H9 (cell line): ENCODE data around the gene SLC35F2. TPM values are rescaled to one million over a fixed set of nuclear protein-coding genes. Genes with fewer than 3 reads are reported as not detected.

ENCODE experiments used
- DNase-seq: peaks from one replicate; pipeline ENCODE4 v3.0.0-alpha.2; 2017
- H2AFZ ChIP-seq: one replicate; pipeline ENCODE4 v1.6.1; 2013; ENCODE audit warnings: mild to moderate bottlenecking, low read length, control low read depth, moderate library complexity
- H2AK5ac ChIP-seq: 2 replicates; pipeline ENCODE4 v1.6.1; 2013; ENCODE audit warnings: low read length, control low read depth, mixed read lengths; ENCODE audit not compliant: insufficient read length
- H2BK120ac ChIP-seq: one replicate; pipeline ENCODE4 v1.6.1; 2013; ENCODE audit warnings: low read depth, mild to moderate bottlenecking, low read length, control low read depth, inconsistent platforms; ENCODE audit not compliant: poor library complexity, severe bottlenecking
- H2BK12ac ChIP-seq: 2 replicates; pipeline ENCODE4 v1.6.1; 2013; ENCODE audit warnings: low read length, control low read depth, mixed read lengths, low read depth; ENCODE audit not compliant: insufficient read length
- H2BK15ac ChIP-seq: 2 replicates; pipeline ENCODE4 v1.6.1; 2013; ENCODE audit warnings: low read depth, low read length, control low read depth
- H2BK20ac ChIP-seq: one replicate; pipeline ENCODE4 v1.6.1; 2013; ENCODE audit warnings: low read depth, mild to moderate bottlenecking, low read length, control low read depth, inconsistent platforms; ENCODE audit not compliant: poor library complexity, severe bottlenecking
- H2BK5ac ChIP-seq: 2 replicates; pipeline ENCODE4 v1.6.1; 2013; ENCODE audit warnings: low read length, control low read depth, mixed read lengths; ENCODE audit not compliant: insufficient read length
- H3K14ac ChIP-seq: 2 replicates; pipeline ENCODE4 v1.6.1; 2013; ENCODE audit warnings: low read length, control low read depth; ENCODE audit not compliant: insufficient read depth
- H3K18ac ChIP-seq: 2 replicates; pipeline ENCODE4 v1.6.1; 2013; ENCODE audit warnings: low read depth, mild to moderate bottlenecking, mixed read lengths, low read length, control low read depth; ENCODE audit not compliant: insufficient read length
- H3K23ac ChIP-seq: 2 replicates; pipeline ENCODE4 v1.6.1; 2013; ENCODE audit warnings: low read length, control low read depth, mixed read lengths, low read depth; ENCODE audit not compliant: insufficient read length
- H3K23me2 ChIP-seq: 2 replicates; pipeline ENCODE4 v1.6.1; 2013; ENCODE audit warnings: low read depth, mild to moderate bottlenecking, mixed read lengths, low read length, control low read depth; ENCODE audit not compliant: insufficient read length, poor library complexity, severe bottlenecking
- H3K27ac ChIP-seq: 2 replicates; pipeline ENCODE4 v1.5.1; 2013; ENCODE audit warnings: low read length, control low read depth, mixed read lengths, low read depth; ENCODE audit not compliant: insufficient read length
- H3K27me3 ChIP-seq: 2 replicates; pipeline ENCODE4 v1.6.1; 2013; ENCODE audit warnings: low read length, control low read depth, inconsistent platforms; ENCODE audit not compliant: insufficient read depth
- H3K4ac ChIP-seq: 2 replicates; pipeline ENCODE4 v1.6.1; 2013; ENCODE audit warnings: low read depth, mild to moderate bottlenecking, control low read depth, inconsistent platforms, low read length, moderate library complexity
- H3K4me1 ChIP-seq: 2 replicates; pipeline ENCODE4 v1.6.1; 2013; ENCODE audit warnings: low read length, control low read depth, inconsistent platforms; ENCODE audit not compliant: insufficient read depth
- H3K4me2 ChIP-seq: 2 replicates; pipeline ENCODE4 v1.6.1; 2013; ENCODE audit warnings: low read length, control low read depth, mixed read lengths; ENCODE audit not compliant: insufficient read length, insufficient read depth
- H3K56ac ChIP-seq: 2 replicates; pipeline ENCODE4 v1.6.1; 2013; ENCODE audit warnings: low read depth, mild to moderate bottlenecking, mixed read lengths, low read length, control low read depth; ENCODE audit not compliant: insufficient read length
- H3K79me1 ChIP-seq: 2 replicates; pipeline ENCODE4 v1.6.1; 2013; ENCODE audit warnings: low read depth, mild to moderate bottlenecking, moderate library complexity, low read length, control low read depth, inconsistent platforms; ENCODE audit not compliant: insufficient read depth, poor library complexity, severe bottlenecking
- H3K79me2 ChIP-seq: 2 replicates; pipeline ENCODE4 v1.6.1; 2013; ENCODE audit warnings: low read length, control low read depth, inconsistent platforms; ENCODE audit not compliant: insufficient read depth
- H3K9ac ChIP-seq: 2 replicates; pipeline ENCODE4 v1.6.1; 2013; ENCODE audit warnings: low read length, control low read depth, mixed read lengths; ENCODE audit not compliant: insufficient read length; ENCODE audit errors: extremely low read depth
- H3K9me3 ChIP-seq: one replicate; pipeline ENCODE4 v1.6.1; 2013; ENCODE audit warnings: low read depth, low read length, inconsistent platforms; ENCODE audit not compliant: control insufficient read depth
- H3T11ph ChIP-seq: one replicate; pipeline ENCODE4 v1.6.1; 2013; ENCODE audit warnings: mild to moderate bottlenecking, low read length, control low read depth, inconsistent platforms
- H4K20me1 ChIP-seq: one replicate; pipeline ENCODE4 v1.6.1; 2013; ENCODE audit not compliant: control insufficient read depth, insufficient read length, insufficient read depth
- H4K5ac ChIP-seq: 2 replicates; pipeline ENCODE4 v1.6.1; 2013; ENCODE audit warnings: low read depth, mild to moderate bottlenecking, mixed read lengths, low read length, control low read depth; ENCODE audit not compliant: insufficient read length
- H4K8ac ChIP-seq: replicated peaks from 2 replicates; pipeline ENCODE4 v1.6.1; 2013; ENCODE audit warnings: low read length, control low read depth, mixed read lengths, low read depth; ENCODE audit not compliant: insufficient read length
- H4K91ac ChIP-seq: 2 replicates; pipeline ENCODE4 v1.6.1; 2013; ENCODE audit warnings: low read depth, mild to moderate bottlenecking, moderate library complexity, mixed read lengths, low read length, control low read depth; ENCODE audit not compliant: insufficient read length
- H3K27ac Mint-ChIP-seq, 3 experiments: 2 replicates in 2 of 3; 3 replicates in 1 of 3; pipeline ENCODE4 v1.8.0; 2020 to 2021; ENCODE audit warnings: mixed read lengths in 3 of 3, mild to moderate bottlenecking in 1 of 3, moderate library complexity in 1 of 3
- H3K27me3 Mint-ChIP-seq: 2 replicates; pipeline ENCODE4 v1.8.0; 2021; ENCODE audit warnings: low read depth, mild to moderate bottlenecking, moderate library complexity, mixed read lengths
- H3K36me3 Mint-ChIP-seq, 3 experiments: 2 replicates in 2 of 3; 3 replicates in 1 of 3; pipeline ENCODE4 v1.8.0; 2020 to 2021; ENCODE audit warnings: low read depth in 3 of 3, mixed read lengths in 3 of 3; ENCODE audit not compliant: insufficient read depth in 1 of 3
- H3K4me1 Mint-ChIP-seq, 2 experiments: 2 replicates each; pipeline ENCODE4 v1.8.0; 2020; ENCODE audit warnings: mixed read lengths in 2 of 2
- H3K4me3 Mint-ChIP-seq, 2 experiments: 2 replicates in 1 of 2; 3 replicates in 1 of 2; pipeline ENCODE4 v1.8.0; 2020 to 2021; ENCODE audit warnings: mild to moderate bottlenecking in 2 of 2, mixed read lengths in 2 of 2, moderate library complexity in 1 of 2
- H3K9me3 Mint-ChIP-seq, 2 experiments: 2 replicates in 1 of 2; 3 replicates in 1 of 2; pipeline ENCODE4 v1.8.0; 2020; ENCODE audit warnings: mild to moderate bottlenecking in 2 of 2, mixed read lengths in 2 of 2, moderate library complexity in 1 of 2
- CTCF ChIP-seq: fragments of 200-600 bp; sonication (generic); conservative IDR thresholded peaks from 3 replicates; pipeline ENCODE4 v1.8.0; 2021; ENCODE audit warnings: antibody characterized with exemption, mild to moderate bottlenecking
- WGBS: extraction: QIAGEN DNeasy Blood & Tissue Kit; methylation state at CpG from one replicate; pipeline ENCODE4 v1.1.7; 2013; ENCODE audit warnings: missing lambda C conversion rate, low lambda C conversion rate, mixed read lengths; ENCODE audit not compliant: insufficient read length; ENCODE audit errors: extremely low coverage; 5-methylcytosine and 5-hydroxymethylcytosine counted together
- total RNA-seq: library from RNA; stranded (reverse); gene quantifications from 2 replicates; pipeline ENCODE4 v1.2.1, GENCODE V29; 2021

The SLC35F2 gene
- total RNA-seq, 1 experiment from 2014 or later = 24.0 TPM

GRCh38 chr11:107851704-107852310 is 6.8 kb downstream of the SLC35F2 start:
- H2AFZ ChIP-seq = no peak overlapping the region
- H3K79me1 ChIP-seq = no peaks in the 10 kb centered on the region
- H4K5ac ChIP-seq = no peak overlapping the region
- H3K27me3 ChIP-seq = no peaks in the 10 kb centered on the region
- H2BK12ac ChIP-seq = no peak overlapping the region
- no CpG with 5 or more reads among the region's 4 CpGs for WGBS
- no peak overlapping the region for H3K56ac ChIP-seq
- H2AK5ac ChIP-seq = no peak overlapping the region
- Mint-ChIP-seq H3K4me1 (peaks cover 30 to 42% of the 10 kb centered on the region in 2 experiments), H3K4me3 (no peak overlapping the region), H3K27me3 (peaks cover under 1% of the 10 kb centered on the region; the same call in 1 of the 2 replicates), H3K9me3 (no peaks in the 10 kb centered on the region), H3K36me3 (peaks cover 0 to 2% (median 0%) of the 10 kb centered on the region in 3 experiments; a peak in 1 of 7 replicates), H3K27ac (no peak overlapping the region; a peak in 1 of 7 replicates)
- no peak for TF ChIP-seq CTCF
- no peak overlapping the region for H3K18ac ChIP-seq
- DNase-seq = no peak
- H4K20me1 ChIP-seq = no peaks in the 10 kb centered on the region
- no peaks in the 10 kb centered on the region for H3K9me3 ChIP-seq
- H3K9ac ChIP-seq = no peak overlapping the region
- no peak overlapping the region for H2BK5ac ChIP-seq
- H3K4me1 ChIP-seq = no peaks in the 10 kb centered on the region; the same call in 1 of the 2 replicates
- no peak overlapping the region for H2BK15ac ChIP-seq
- no peaks in the 10 kb centered on the region for H3K23me2 ChIP-seq
- H3K4ac ChIP-seq = no peak overlapping the region
- H4K91ac ChIP-seq = no peak overlapping the region
- H3K79me2 ChIP-seq = no peaks in the 10 kb centered on the region; the same call in 1 of the 2 replicates
- H2BK20ac ChIP-seq = no peak overlapping the region
- H3K23ac ChIP-seq = no peak overlapping the region
- H3T11ph ChIP-seq = no peak overlapping the region
- H3K27ac ChIP-seq = no peak overlapping the region
- no peak overlapping the region for H3K14ac ChIP-seq
- H3K4me2 ChIP-seq = no peak overlapping the region
- no peak overlapping the region for H2BK120ac ChIP-seq
- no peak overlapping the region for H4K8ac ChIP-seq
